ENCODE results near the gene DNAJC15. TPM values are rescaled to one million over a fixed set of nuclear protein-coding genes. Genes with fewer than 3 reads are reported as not detected.

The DNAJC15 gene
- total RNA-seq, 1 experiment from 2014 or later, result 20.3 TPM

- no peak overlapping the region for H3K4me3 ChIP-seq (ENCODE audit: low read depth in 2 of 2, low read length in 2 of 2)
- no peak overlapping the region for H3K27ac ChIP-seq (ENCODE audit: low read length)
- ATAC-seq, result no peak
- BruUV-seq (replicated peaks), result no TSS peak
- ChIA-PET CTCF (no interaction called here), POLR2A (no interaction called here)
- intact Hi-C loops (cut with micrococcal nuclease; ENCODE audit: unreplicated experiment), result no loop called here
- DNase-seq (ENCODE audit: low read depth, low spot score), result no peak
- no peaks in the 10 kb centered on the region for H3K36me3 ChIP-seq (ENCODE audit: control insufficient read depth, insufficient read depth, low read length)
- H3K4me1 ChIP-seq (ENCODE audit: control insufficient read depth, insufficient read depth, low read length), result no peaks in the 10 kb centered on the region
- H3K27me3 ChIP-seq (ENCODE audit: control insufficient read depth, insufficient read depth, low read length), result no peaks in the 10 kb centered on the region
- TF ChIP-seq REST (IDR thresholded peaks at IDR 0.05; ENCODE audit: insufficient read depth in 1 of 2, low read depth in 2 of 2, low read length in 1 of 2) (no peak), CTCF (IDR thresholded peaks at IDR 0.05) (no peak), TCF7L2 (IDR thresholded peaks at IDR 0.05; ENCODE audit: low read depth, low read length) (no peak), POLR2AphosphoS5 (IDR thresholded peaks at IDR 0.05; ENCODE audit: low read depth, low read length) (no peak), SIN3A (IDR thresholded peaks at IDR 0.05; ENCODE audit: borderline replicate concordance, insufficient read depth, low read depth, low read length) (no peak)
- in situ Hi-C loops (cut with HindIII; ENCODE audit: low pct_unique_long_range_greater_than_20kb, low sequenced_read_pairs), result no loop called here
- no peaks in the 10 kb centered on the region for H3K9me3 ChIP-seq (ENCODE audit: control insufficient read depth, insufficient read depth, low read depth, low read length)
Measured at GRCh38 chr13:43009506-43009905, 13.9 kb upstream of the DNAJC15 start.

DNA sequence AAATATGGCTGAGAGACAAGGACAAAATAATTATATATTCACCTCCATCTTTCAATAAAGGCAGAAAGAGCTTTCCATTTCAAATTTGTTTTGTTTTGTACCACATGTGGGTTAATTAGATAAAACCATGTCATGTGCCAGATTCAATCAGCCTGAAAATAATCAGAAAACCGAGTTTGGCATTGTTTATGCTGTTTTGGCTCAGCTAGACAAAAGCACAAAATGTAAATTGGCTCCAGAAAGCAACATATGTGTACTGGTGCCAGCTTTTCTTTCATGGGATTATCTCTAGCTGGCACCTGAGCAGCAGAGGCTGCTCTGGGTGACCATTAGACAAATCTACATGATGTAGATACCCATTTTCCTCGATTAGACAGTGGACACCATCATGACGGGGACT, 9.2 kb upstream of the DNAJC15 start:
- no TSS peak for BruUV-seq (replicated peaks)
- POLR2A ChIA-PET, result no interaction called here
- no peak for ATAC-seq
- no peaks in the 10 kb centered on the region for H3K9me3 ChIP-seq (ENCODE audit: control insufficient read depth, insufficient read depth, low read depth, low read length)
- H3K4me3 ChIP-seq (ENCODE audit: low read depth in 2 of 2, low read length in 2 of 2), result no peak overlapping the region
- intact Hi-C loops (cut with micrococcal nuclease; ENCODE audit: unreplicated experiment), result no loop called here
- no peak overlapping the region for H3K27ac ChIP-seq (ENCODE audit: low read length)
- no peaks in the 10 kb centered on the region for H3K4me1 ChIP-seq (ENCODE audit: control insufficient read depth, insufficient read depth, low read length)
- CTCF ChIA-PET, result no interaction called here
- TF ChIP-seq TCF7L2 (IDR thresholded peaks at IDR 0.05; ENCODE audit: low read depth, low read length) (no peak), POLR2AphosphoS5 (IDR thresholded peaks at IDR 0.05; ENCODE audit: low read depth, low read length) (no peak), REST (IDR thresholded peaks at IDR 0.05; ENCODE audit: insufficient read depth in 1 of 2, low read depth in 2 of 2, low read length in 1 of 2) (no peak), SIN3A (IDR thresholded peaks at IDR 0.05; ENCODE audit: borderline replicate concordance, insufficient read depth, low read depth, low read length) (no peak), CTCF (IDR thresholded peaks at IDR 0.05) (no peak)
- DNase-seq (ENCODE audit: low read depth, low spot score), result no peak
- in situ Hi-C loops (cut with HindIII; ENCODE audit: low pct_unique_long_range_greater_than_20kb, low sequenced_read_pairs), result no loop called here
- no peaks in the 10 kb centered on the region for H3K27me3 ChIP-seq (ENCODE audit: control insufficient read depth, insufficient read depth, low read length)
- no peaks in the 10 kb centered on the region for H3K36me3 ChIP-seq (ENCODE audit: control insufficient read depth, insufficient read depth, low read length)

Measured in Panc1 (cell line).